ENCODE measurements around the gene CNTNAP5.

Gene CNTNAP5

DNA sequence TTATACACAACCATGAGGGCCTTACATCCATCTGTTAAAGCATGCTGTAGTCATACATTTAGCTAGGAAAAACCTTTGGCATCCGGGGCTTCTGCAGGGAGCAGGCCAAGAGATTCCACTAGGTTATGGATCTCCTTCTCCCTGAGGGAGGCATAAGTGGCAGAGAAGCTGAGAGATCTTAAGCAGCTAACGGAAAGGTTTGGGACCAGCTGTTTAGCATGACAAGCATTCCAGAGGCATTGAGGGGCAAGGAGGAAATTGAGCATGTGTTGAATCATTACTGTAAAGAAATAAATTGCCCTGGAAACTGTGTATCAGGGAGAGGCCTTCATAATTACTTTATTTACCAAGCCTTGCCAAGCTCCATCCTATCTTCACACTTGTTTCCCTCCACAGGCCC, 643.1 kb downstream of the CNTNAP5 start:
- Histone ChIP-seq H3K9ac (no peak overlapping the region), H3K4me3 (no peak overlapping the region), H3K4me1 (no peaks in the 10 kb centered on the region), H4K20me1 (no peaks in the 10 kb centered on the region), H3K27ac (no peak overlapping the region), H3K27me3 (no peaks in the 10 kb centered on the region), H3K4me2 (no peak overlapping the region), H3K36me3 (no peaks in the 10 kb centered on the region), H3K9me3 (replicated peaks in 1 of 11) (no peaks in the 10 kb centered on the region)
- TF ChIP-seq Cebpa-rat (IDR thresholded peaks at IDR 0.05): no peak

- Histone ChIP-seq H3K9me3 (replicated peaks in 1 of 11) (no peaks in the 10 kb centered on the region), H3K27ac (no peak overlapping the region), H3K27me3 (no peaks in the 10 kb centered on the region), H3K4me2 (no peak overlapping the region), H3K4me3 (no peak overlapping the region), H3K36me3 (no peaks in the 10 kb centered on the region), H3K9ac (no peak overlapping the region), H4K20me1 (no peaks in the 10 kb centered on the region), H3K4me1 (no peaks in the 10 kb centered on the region)
- no peak for TF ChIP-seq Cebpa-rat (IDR thresholded peaks at IDR 0.05)
Measured at GRCh38 chr2:124670187-124670586, 645.1 kb downstream of the CNTNAP5 start.

GRCh38 chr2:124678043-124678442, 653.0 kb downstream of the CNTNAP5 start:
- H3K9me3 ChIP-seq (replicated peaks in 1 of 11): peaks cover 0 to 14% (median 6%) of the 10 kb centered on the region in 11 experiments; a peak in 7 of 22 replicates
- no peak overlapping the region for H3K9ac ChIP-seq
- no peaks in the 10 kb centered on the region for H3K4me1 ChIP-seq
- no peak overlapping the region for H3K27ac ChIP-seq
- H3K4me3 ChIP-seq: no peak overlapping the region
- no peaks in the 10 kb centered on the region for H3K36me3 ChIP-seq
- no peak overlapping the region for H3K4me2 ChIP-seq
- no peak for TF ChIP-seq Cebpa-rat (IDR thresholded peaks at IDR 0.05)
- no peaks in the 10 kb centered on the region for H3K27me3 ChIP-seq
- H4K20me1 ChIP-seq: no peaks in the 10 kb centered on the region

- no peaks in the 10 kb centered on the region for H3K36me3 ChIP-seq
- H3K9ac ChIP-seq: no peak overlapping the region
- H3K4me3 ChIP-seq: no peak overlapping the region
- peaks cover 0 to 10% (median under 1%) of the 10 kb centered on the region in 11 experiments; a peak in 5 of 22 replicates for H3K9me3 ChIP-seq (replicated peaks in 1 of 11)
- no peak overlapping the region for H3K4me2 ChIP-seq
- H3K4me1 ChIP-seq: no peaks in the 10 kb centered on the region; a peak in 1 of 20 replicates
- no peaks in the 10 kb centered on the region for H3K27me3 ChIP-seq
- no peak for TF ChIP-seq Cebpa-rat (IDR thresholded peaks at IDR 0.05)
- no peak overlapping the region for H3K27ac ChIP-seq
- H4K20me1 ChIP-seq: no peaks in the 10 kb centered on the region
Measured at GRCh38 chr2:124683536-124684428, 658.7 kb downstream of the CNTNAP5 start.

DNA sequence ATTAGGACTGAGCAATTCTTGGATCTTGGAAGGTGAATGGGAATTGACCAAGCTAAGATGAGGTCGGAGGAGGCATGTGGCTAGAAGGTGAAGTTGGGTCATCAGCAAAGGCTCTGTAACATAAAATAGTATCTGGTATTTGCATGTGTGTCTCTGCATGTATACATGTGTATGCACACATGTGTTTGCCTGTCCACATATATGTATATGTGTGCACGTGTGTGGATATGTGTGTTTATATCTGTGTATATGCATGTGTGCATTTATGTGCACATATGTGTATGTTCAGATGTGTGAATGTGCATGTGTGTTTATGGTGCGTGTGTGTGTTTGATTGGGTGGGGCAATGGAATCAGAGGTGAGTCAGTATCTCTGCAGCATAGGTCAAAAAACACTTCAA, 664.3 kb downstream of the CNTNAP5 start:
- Histone ChIP-seq H3K9ac (no peak overlapping the region), H3K27ac (no peak overlapping the region), H3K27me3 (no peaks in the 10 kb centered on the region), H3K4me1 (no peaks in the 10 kb centered on the region; a peak in 1 of 20 replicates), H3K36me3 (no peaks in the 10 kb centered on the region), H3K9me3 (replicated peaks in 1 of 11) (peaks cover 16 to 39% (median 21%) of the 10 kb centered on the region in 11 experiments), H4K20me1 (no peaks in the 10 kb centered on the region), H3K4me2 (no peak overlapping the region), H3K4me3 (no peak overlapping the region)
- TF ChIP-seq Cebpa-rat (IDR thresholded peaks at IDR 0.05): no peak

- Histone ChIP-seq H3K36me3 (no peaks in the 10 kb centered on the region), H4K20me1 (no peaks in the 10 kb centered on the region), H3K4me2 (no peak overlapping the region), H3K4me1 (no peaks in the 10 kb centered on the region; a peak in 1 of 20 replicates), H3K4me3 (no peak overlapping the region), H3K9me3 (replicated peaks in 1 of 11) (peaks cover 16 to 39% (median 21%) of the 10 kb centered on the region in 11 experiments), H3K9ac (no peak overlapping the region), H3K27ac (no peak overlapping the region), H3K27me3 (no peaks in the 10 kb centered on the region)
- TF ChIP-seq Cebpa-rat (IDR thresholded peaks at IDR 0.05): no peak
Measured at GRCh38 chr2:124692216-124692615, 667.1 kb downstream of the CNTNAP5 start.

- Histone ChIP-seq H4K20me1 (no peaks in the 10 kb centered on the region), H3K36me3 (no peaks in the 10 kb centered on the region), H3K4me3 (no peak overlapping the region), H3K9me3 (replicated peaks in 1 of 11) (peaks cover 16 to 39% (median 21%) of the 10 kb centered on the region in 11 experiments), H3K27me3 (no peaks in the 10 kb centered on the region), H3K4me1 (no peaks in the 10 kb centered on the region), H3K9ac (no peak overlapping the region), H3K4me2 (no peak overlapping the region), H3K27ac (no peak overlapping the region)
- TF ChIP-seq Cebpa-rat (IDR thresholded peaks at IDR 0.05): no peak
Measured at GRCh38 chr2:124692707-124693106, 667.6 kb downstream of the CNTNAP5 start.

DNA sequence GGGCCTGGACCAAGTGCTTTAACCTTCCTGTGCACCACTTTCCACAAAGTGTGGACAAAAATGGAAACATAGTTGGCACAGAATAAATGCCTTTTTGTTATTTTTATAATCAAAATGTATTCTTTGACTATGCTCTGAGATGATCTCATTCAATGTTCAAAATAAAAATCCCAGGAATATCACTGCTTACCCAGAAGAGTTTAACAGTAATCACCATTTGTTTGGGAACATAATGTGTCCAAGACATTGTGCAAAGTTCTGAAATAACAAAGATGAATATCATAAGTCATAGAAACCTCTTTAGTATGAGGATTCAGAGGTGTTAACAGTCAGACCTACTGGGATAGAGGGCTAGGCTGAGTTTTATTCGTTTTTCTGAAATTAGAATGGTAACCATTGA, 668.1 kb downstream of the CNTNAP5 start:
- Histone ChIP-seq H3K4me1 (no peaks in the 10 kb centered on the region), H3K9ac (no peak overlapping the region), H3K27ac (no peak overlapping the region), H3K9me3 (replicated peaks in 1 of 11) (peaks cover 16 to 35% (median 21%) of the 10 kb centered on the region in 11 experiments), H3K4me2 (no peak overlapping the region), H3K36me3 (no peaks in the 10 kb centered on the region), H3K4me3 (no peak overlapping the region), H3K27me3 (no peaks in the 10 kb centered on the region), H4K20me1 (no peaks in the 10 kb centered on the region)
- TF ChIP-seq Cebpa-rat (IDR thresholded peaks at IDR 0.05): no peak

GRCh38 chr2:124698979-124699565, 674.0 kb downstream of the CNTNAP5 start:
- H3K4me2 ChIP-seq: peak overlapping the region in 5 of 11 experiments; percentile 1 to 34 (median 22); a peak in 7 of 22 replicates
- H3K36me3 ChIP-seq: no peaks in the 10 kb centered on the region
- H3K9ac ChIP-seq: no peak overlapping the region
- no peaks in the 10 kb centered on the region for H4K20me1 ChIP-seq
- peaks cover 0 to 11% (median 5%) of the 10 kb centered on the region in 10 experiments; a peak in 9 of 20 replicates for H3K4me1 ChIP-seq
- H3K9me3 ChIP-seq (replicated peaks in 1 of 11): no peaks in the 10 kb centered on the region
- no peaks in the 10 kb centered on the region for H3K27me3 ChIP-seq
- no peak overlapping the region for H3K4me3 ChIP-seq
- no peak for TF ChIP-seq Cebpa-rat (IDR thresholded peaks at IDR 0.05)
- H3K27ac ChIP-seq: no peak overlapping the region
